ENCODE data around the gene UNC5B.

The UNC5B gene

DNA sequence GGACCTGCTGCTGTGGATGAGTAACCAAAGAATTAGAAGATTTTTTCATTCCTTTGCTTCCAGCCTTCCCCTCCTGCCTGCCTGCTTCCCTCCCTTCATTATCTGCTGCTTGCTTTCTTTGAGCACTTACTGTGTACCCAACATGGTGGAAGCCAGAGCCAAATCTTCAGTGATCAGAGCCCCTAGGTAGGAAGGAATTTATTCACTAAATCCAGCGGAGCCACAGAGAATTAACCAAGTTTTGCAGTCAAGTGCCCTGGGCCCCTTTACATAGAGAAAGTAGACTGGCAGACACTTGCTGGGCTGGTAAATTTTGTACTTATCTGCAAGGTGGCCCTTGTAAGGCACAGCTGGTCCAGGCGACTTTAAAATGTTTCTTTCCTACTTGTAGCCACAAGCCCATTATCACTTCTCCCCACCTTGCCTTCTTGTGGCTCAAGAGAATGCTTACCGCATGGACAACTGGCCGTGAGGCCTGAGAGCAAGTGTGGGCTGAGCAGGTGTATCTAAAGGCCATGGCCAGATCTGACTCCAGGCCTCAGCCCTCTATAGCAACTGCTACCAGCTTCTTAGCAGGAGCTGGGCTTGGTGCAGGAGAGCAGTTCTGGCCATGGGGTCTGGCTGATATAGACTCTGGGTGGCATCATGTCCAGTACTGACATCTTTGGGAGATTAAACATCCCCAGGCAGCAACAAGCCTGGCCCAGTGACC is 11.1 kb downstream of the UNC5B start:
- no peak for DNase-seq (ENCODE audit: low read depth)

DNA sequence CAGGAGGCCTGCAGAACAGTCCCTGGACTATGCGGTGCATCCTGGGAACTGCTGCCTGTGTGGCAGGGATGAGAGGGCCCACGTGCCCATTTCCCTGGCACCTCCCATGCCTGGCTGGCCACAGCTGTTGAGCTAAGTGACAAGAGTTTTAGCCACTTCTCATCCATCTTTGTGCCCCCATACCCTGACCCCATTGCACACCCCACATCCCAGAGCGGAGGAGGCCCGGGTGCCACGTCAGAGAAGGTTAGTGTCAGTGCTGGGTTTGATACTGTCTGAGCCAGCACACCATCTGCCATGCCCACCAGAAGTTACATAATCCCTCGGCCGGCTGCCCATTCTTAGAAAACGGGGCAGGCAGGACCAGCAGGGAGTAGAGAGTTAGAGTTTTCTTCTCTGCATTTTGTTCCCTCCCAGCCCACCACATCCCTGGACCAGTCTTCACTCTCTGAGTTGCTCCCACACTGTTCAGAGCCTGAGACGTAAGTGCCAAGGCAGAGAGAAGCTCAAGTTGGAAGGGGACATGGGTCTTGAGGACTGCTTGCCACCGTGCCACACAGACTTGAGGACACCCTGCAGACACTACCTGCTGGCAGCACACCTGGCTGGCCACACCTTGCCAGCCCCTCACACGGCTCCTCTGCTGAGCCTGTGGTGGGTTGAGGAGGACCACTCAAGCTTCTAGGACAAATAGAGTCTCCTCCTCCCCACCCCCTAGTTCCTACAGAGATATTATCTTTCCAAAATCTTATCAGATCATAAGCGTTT is 13.1 kb downstream of the UNC5B start:
- DNase-seq (ENCODE audit: low read depth): no peak

DNA sequence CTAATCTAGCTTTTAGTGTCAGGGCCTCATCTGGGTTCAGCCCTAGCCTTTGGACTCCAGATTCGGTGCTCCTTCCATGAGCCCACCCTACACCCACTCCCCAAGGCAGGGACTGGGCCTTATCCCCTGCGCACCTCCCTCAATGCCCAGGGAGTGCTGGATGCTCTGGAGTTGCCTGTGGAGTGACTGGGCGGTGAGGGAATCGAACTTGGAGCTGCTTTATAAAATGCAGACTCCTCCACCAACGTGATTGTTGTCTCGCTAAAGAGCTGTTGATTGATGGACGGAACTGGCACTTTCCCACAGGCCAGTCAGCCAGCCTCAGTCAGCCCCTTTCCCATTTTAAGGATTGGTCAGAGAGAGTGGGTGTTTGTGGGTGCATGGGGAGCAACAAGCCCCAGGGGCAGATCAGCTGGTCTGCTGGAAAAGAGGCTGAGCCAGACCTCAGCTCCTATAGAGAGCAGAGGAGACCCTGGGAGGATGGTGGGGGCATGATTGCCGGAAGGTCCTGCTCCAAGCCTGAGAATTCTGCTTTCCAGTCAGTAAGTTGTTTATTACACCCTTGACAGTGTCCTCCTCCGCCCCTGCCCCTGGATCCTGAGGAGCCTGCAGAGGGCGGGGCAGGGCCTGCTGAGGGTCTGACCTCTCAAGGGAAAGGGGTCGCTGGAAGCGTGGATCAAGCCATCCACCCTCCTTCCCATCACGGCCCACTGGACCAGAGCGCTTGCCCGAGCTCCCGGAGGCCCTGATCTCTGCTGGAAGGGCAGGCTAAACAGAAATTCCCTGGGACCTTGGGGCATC is 16.7 kb downstream of the UNC5B start:
- no peak for DNase-seq (ENCODE audit: low read depth)

DNA sequence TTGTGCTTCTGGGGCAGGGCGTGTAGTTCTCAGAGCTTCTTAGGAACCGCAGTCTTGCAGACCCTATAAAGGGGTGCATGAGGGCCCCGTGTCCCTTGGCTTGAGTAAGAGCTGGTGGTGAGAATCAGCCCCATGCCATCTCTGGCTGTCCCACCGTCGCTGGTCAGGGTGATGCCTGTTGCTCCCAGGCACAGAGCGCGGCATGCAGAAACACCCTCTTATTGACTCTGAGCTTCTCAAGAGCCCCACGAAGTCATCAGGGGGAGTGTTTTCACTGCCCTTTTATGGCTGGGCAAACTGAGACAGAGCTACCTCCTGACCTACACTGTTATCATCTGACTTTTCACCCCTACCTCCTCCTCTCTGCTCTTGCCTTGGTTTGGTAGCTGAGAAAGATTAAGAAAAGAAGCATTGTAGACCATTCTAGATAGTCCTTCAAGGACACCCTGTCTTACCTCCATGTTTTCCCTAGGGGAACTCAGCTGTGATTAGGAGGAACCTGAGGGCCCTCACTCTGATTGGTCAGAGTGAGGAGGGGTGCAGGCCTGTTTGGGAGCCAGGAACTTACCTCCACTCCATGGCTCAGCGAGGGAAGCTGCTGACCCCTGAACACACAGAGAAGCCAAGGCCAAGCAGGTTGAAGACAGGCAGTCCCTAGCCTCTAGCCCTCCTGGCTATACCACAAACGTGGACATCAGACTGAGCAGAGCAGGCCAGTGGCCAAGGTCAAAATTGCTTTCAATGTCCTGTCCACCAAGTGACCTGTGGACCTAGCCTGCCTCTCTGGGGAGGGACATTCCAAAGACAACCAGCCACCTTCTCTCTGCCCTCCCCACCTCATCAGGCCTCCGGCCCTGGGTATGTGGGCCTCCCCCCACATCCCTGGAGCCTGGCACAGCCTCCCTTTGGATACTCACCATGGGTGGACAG is 17.6 kb downstream of the UNC5B start:
- no peak for DNase-seq (ENCODE audit: low read depth)

DNA sequence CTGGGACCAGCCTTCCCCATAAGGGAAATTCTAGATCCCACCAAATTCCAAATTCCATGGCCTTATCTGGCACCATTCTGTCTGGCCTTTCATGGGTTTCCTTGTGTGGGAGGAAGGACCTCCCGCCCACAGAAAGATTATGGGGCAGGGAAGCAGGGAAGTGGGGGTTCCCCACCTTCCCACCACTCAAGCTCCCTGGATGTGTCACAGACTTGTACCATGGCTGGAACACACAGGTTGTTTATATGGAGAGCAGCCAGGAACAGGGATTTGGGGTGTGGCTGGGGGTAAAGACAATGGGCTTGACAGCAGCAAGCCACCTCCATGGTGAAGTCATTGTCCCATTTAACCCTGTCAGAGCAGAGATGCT is 18.3 kb downstream of the UNC5B start:
- DNase-seq (ENCODE audit: low read depth): no peak

DNA sequence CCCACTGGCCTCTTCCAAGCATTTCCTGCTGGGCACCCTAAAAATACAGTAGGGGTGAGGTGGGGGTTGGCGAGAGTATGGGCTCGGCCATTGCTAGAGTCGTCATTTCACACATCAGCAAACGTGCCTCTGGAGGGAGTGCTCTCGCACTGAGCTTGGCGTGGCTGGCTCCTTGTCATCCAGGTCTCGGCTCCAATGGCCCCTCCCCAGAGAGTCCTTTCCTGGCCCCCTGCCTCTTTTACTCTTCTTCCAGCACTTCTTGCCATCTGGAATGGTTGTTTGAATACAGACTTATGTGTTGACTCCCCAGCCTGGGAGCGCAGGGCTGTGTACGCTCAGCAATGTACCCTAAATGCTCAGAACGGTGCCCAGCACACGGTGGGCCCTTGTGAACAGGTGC is 18.8 kb downstream of the UNC5B start:
- DNase-seq (ENCODE audit: low read depth): no peak

DNA sequence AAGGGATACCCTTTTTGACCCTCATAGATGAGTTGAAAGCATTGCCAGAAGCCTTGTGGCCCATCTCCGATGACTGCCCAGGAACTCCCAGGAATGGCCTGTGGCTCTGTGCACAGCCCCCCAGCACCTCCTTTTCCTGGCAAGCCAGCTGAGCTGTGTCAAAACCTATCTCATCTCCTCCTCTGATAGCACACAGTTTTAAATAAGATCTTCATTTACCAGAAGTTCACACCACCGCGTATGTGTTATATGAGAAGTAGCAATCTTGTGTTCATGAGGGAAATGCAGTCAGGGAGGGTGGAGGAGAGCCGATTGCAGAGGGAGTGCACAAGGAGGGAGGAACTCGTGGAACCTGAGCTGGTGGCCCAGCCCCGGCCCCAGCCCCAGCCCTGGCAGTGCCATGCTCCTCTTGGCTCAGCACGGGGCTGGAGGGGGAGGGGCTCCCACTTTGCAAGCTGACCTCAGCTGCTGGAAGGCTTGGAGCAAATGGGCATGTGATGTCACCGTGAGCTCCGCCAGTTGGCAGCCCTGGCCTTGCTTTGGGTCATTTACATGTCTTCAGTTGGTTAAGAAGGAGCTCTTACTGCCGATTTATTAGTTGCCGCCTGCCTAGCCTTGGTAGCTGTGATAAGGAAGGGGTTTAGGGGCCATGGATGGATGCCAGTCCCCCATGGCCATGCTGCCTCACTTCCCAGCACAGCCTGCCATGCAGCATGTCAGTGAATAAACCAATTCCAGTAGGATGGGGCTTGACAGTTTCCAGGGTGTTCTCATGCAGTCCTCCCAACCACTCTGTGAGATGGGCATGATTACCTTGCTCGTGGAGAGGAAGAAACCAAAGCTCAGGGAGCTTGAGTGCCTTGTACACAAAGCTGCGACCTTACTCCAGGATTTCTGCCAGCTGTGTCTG is 20.0 kb downstream of the UNC5B start:
- DNase-seq (ENCODE audit: low read depth): no peak

DNA sequence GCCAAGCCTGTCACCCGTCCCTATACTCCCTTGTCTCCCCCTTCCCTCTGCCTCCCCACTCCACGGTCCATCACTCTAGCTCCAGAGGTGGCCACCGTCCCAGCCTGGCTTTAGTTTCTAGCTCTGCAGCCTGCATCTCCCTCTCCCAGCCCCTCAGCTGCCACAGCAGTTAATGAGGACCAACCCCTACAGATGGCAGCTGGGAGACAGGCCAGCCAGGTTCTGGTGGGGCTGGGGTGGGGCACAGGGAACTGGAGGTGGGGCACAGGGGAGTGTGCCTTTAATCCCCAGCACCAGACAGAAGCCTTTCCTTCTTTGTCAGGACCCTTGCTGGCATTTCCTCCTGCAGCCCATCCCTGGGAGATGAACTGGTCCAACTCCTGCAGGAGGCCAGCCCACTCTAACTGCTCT is 21.1 kb downstream of the UNC5B start:
- DNase-seq (ENCODE audit: low read depth): no peak

DNA sequence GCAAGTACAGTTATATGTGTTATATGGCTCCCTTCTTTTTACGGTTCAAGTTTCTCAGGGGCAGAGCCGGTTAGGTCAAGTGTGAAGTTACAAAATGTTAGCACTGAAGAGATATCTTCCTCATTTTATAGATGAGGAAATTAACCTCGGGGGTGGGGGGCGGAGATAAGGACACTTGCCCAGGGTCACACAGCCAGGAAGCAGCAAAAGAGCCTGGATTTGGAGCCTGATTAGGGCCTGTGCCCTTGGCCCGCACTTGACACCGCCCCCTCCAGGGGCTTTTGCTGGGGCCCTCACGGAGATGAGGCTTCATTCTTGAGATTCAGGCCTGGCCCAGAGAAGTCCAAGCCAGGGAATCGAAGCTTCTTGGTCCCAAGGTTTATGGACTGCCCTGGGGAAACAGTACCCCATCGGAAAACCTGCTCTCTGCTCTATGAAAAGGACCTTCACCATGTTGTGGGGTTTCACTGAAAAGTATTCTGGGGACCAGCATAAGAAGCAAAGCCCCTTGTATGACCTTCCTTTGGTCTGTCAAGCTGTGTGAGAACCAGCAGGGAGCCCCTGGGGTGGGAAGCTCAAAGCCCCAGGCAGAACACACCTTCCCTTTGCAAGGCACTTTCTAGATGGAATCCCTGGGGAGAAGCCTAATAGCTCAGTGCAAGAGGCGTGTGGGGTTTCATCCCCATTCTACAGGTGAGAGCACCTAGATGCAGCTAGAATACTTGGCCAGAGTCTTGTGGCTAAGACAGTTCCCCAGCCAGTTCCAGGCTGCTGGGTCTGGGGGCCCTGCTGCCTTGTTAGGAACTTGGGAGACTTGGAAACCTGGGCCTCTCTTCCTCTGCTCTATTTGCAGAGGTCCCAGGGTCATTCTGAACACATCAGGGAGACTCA is 21.9 kb downstream of the UNC5B start:
- DNase-seq (ENCODE audit: low read depth): no peak

DNA sequence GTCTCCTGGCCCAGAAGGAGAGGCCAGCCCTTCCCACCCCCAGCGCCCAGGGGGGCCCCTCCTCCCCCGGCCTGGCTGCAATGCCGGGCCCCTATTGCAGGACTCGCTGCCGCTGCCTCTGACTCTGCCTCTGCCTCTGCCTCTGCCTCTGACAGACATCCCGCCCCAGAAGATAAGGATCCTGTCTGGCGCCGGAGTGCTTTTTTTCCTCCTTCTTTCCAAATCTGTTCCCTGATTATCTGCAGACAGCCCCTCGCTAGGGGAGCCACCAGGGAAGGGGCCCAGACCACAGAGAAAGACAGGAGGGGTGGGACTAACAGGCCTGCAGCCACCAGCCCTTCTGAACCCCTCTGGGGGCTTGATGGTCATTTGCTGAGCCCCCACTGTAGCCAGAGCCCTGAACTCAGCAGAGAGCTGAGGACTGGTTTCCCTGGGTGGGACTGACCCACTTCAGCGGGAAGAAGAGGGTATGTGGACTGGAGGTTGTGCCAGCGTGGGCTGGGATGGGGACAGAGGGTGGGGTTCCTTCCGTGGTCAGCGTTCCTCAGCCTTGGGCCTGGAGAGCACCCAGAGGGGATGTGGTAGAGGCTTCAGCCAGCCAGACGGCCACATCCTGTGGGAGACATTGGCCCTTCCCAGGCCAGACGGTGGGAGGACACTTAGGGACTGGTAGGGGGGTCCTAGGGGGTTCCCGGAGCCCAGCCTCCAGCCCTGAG is 22.8 kb downstream of the UNC5B start:
- DNase-seq (ENCODE audit: low read depth): no peak

DNA sequence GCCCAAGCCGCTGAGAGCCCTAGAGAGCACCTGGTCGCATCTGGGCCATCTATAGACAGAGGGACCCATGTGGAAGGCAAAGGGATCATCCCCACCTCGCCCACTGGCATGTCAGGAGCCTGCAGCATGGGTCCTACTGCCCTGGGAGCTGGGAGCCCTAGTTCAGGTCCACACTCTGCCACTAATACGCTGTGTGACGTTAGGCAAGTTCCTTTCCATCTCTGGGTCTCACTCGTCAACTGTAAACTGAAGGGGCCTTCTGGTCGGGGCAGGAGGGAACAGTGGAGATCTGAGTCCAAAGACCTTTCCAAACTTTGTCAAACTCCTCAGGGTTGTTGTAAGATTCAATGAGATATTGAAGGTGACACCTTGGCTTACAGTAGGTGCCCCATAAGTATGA is 23.4 kb downstream of the UNC5B start:
- DNase-seq (ENCODE audit: low read depth): no peak

DNA sequence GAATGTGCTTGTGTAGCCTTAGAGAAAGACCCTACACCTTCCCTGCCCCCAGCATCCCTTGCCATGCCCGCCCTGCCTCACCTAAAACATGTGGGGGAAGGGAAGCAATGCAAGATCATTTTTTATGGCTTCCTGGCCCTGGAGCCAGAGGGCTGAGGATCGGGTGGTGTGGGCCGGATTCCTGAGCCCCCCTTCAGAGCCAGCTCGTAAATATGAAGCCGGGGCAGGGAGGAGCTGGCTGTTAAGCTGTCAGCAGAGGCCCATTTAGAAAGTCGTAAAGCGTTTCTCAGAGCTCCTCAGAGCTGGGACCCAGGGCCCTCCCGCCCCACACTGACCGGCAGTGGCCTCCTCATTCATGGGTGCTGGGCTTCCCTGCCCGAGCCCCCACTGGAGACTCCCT is 23.9 kb downstream of the UNC5B start:
- DNase-seq (ENCODE audit: low read depth): no peak

DNA sequence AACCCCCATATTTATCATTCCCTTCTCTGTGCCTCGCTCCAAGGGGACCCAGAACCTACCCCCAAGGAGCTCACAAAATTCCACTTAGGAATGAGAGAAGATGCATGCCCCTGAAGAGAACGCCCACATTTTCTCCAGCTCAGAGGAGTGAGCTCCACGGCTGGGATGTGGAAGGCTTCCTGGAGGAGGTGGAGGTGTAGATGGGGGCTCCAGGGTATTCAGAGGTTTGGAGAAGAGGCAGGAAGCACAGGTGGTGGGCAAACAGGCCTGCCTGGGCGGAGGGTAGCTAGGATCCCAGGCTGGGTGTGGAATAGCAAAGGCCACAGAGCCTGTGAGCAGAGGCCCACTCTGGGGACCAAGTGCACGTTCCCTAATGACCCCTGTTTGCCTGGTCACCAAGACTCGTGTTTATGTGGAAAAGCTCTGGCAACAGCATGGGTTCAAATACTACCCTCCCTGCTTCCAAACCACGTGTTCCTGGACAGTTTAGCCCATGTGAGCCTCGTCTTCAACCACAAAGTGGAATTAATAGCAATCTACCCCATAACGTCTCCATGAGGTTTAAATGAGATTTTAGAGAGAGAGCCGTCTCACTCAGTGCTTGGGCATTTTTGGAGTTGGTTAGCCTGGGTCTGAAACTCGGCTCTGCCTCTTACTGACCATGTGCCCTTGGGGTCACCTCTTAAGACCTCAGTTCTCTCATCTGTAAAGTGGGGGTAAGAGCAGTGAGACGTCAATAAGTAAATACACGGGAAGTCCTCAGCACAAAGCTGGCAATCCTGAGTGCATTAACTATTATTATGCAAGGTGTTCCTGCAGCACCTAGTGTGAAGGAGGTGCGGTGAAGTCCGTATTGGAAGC is 24.7 kb downstream of the UNC5B start:
- no peak for DNase-seq (ENCODE audit: low read depth)

DNA sequence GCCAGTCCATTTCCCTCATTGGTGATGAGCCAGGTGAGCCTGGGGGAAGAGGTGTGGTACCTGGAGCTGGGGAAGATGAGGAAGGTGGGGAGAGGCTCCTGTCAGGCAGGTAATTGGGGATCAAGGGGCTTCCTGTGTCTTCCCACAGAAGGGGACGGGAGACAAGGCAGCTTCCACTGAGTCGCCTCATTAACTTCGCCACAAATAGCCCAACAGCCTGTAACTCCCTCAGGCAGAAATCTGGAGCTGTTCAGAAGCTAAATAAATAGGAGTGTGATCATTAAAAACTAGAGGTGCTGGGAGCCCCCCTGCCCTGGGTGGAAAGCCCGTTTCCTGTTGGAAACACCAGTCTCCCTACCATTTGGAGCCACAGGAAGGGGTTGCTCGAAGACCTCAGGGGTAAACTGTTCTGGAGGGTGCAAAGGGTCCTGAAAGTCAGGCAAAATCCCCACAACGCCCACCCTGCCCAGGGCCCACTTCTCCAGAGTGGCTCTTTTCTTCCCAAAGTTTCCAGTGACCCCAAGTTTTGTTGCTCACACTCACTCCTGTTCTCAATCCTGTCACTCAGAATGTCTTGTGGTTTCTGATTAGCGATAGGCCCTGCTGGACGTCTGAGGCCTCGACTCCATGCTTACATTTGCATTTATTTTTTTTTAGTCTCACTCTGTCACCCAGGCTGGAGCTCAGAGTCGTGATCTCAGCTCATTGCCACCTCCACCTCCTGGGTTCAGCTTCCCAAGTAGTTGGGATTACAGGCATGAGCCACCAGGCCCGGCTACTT is 25.7 kb downstream of the UNC5B start:
- no peak for DNase-seq (ENCODE audit: low read depth)

DNA sequence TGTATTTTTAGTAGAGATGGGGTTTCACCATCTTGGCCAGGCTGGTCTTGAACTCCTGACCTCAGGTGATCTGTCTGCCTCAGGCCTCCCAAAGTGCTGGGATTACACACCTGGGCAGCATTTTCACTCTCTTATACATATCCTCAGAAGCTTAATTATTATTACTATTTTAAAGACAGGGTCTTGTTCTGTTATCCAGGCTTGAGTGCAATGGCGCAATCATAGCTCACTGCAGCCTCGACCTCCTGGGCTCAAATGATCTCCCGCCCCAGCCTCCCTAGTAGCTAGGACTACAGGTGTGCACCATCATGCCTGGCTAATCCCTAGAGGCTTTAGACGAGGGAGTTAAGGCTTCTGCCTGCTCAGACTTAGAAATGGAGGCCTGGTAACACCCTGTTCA is 26.3 kb downstream of the UNC5B start:
- DNase-seq (ENCODE audit: low read depth): no peak

DNA sequence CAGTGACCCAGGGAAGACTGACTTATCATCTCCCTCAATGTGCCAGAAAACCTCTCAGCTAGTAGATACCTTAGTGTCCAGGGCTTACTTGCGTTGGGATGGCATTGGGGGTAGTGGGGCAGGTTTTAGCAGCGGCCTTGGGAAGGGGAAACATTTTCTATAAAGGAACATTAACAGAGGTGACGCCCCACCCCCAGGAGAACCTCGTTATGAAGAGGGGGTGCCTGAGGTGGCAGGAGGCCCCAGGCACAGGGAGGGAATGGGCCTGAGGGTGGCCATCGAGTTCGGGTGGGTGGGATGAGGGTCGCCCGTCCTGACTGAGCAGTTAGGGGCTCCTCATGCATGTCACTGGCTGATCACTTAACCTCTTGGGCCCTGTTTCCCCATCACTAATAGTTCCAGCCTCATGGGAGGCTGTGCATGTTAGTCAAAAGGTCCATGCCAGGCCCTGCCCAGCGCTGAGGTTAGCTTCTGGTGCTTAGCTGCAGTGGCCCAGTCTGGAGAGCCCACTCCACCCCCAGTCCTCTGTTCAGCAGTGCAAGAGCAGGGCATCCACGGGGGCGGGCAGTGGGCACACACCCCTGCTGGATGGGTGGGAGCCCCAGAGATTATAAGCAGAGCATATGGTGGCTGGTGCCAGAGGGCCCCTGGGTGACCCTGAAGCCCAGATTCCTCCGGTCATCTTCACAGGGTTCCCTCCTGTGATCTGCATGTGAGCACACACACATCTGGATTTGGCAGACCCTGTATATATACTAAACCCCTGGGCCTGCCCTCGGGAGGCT is 27.0 kb downstream of the UNC5B start:
- no peak for DNase-seq (ENCODE audit: low read depth)

All from non-pigmented ciliary epithelial cell (primary cell).